SHP77 (cell line): ENCODE results near the gene PTDSS2.

Experiments used
- DNase-seq, 2 experiments: peaks; one replicate each; lab custom pipeline; 2025; lab: John Stamatoyannopoulos, UW

PTDSS2 gene

GRCh38 chr11:469684-470560, 19.8 kb downstream of the PTDSS2 start:
- peak in 1 of 2 experiments; percentile 27 for DNase-seq

DNA sequence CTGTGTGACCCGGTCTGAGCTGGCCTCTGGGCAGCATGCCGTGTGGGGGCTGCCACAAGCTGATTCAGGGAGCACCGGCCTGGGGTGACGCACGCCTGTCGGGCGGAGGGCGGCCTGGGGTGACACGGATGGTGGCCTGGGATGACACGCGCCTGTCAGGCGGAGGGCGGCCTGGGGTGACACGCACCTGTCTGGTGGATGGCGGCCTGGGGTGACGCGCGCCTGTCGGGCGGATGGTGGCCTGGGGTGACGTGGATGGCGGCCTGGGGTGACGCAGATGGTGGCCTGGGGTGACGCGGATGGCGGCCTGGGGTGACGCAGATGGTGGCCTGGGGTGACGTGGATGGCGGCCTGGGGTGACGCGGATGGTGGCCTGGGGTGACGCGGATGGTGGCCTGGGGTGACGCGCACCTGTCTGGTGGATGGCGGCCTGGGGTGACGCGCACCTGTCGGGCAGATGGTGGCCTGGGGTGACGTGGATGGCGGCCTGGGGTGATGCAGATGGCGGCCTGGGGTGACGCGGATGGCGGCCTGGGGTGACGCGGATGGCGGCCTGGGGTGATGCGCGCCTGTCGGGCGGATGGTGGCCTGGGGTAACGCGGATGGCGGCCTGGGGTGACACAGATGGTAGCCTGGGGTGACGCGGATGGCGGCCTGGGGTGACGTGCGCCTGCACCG, 21.5 kb downstream of the PTDSS2 start:
- DNase-seq = no peak

GRCh38 chr11:472272-472671, 22.2 kb downstream of the PTDSS2 start:
- no peak for DNase-seq

GRCh38 chr11:472816-473215, 22.7 kb downstream of the PTDSS2 start:
- no peak for DNase-seq

GRCh38 chr11:473415-473814, 23.3 kb downstream of the PTDSS2 start:
- no peak for DNase-seq

GRCh38 chr11:473962-474785, 24.1 kb downstream of the PTDSS2 start:
- no peak for DNase-seq

DNA sequence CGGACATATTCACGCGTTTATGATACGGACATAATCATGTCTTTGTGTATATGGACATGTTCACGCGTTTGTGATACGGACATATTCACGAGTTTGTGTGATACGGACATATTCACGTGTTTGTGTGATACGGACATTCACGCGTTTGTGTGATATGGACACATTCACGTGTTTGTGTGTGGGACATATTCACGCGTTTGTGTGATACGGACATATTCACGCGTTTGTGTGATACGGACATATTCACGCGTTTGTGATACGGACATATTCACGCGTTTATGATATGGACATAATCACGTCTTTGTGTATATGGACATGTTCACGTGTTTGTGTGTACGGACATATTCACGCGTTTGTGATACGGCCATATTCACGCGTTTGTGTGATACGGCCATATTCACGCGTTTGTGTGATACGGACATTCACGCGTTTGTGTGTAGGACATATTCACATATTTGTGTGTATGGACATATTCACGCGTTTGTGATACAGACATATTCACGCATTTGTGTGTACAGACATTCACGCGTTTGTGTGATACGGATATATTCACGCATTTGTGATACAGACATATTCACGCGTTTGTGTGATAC, 24.9 kb downstream of the PTDSS2 start:
- no peak for DNase-seq

GRCh38 chr11:475941-476340, 25.9 kb downstream of the PTDSS2 start:
- no peak for DNase-seq

DNA sequence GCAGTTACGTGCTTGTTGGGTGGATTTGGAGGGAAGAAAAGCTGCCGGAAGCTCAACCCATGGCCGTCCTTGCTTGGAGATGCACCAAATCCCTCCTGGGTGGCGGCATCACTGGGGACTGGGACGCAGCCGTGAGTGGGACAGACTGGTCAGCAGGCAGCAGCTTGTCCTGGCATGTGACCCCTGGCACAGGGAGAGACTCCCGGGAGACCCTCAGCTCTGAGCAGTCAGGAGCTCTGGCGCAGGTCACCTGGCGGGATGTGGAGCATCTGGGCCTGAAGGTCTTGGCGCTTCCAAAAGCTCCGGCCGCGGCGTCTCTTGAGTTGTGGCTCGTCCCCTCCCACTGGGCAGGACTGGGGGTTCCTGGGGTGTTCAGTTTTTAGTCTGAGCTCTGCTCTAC, 26.3 kb downstream of the PTDSS2 start:
- no peak for DNase-seq

DNA sequence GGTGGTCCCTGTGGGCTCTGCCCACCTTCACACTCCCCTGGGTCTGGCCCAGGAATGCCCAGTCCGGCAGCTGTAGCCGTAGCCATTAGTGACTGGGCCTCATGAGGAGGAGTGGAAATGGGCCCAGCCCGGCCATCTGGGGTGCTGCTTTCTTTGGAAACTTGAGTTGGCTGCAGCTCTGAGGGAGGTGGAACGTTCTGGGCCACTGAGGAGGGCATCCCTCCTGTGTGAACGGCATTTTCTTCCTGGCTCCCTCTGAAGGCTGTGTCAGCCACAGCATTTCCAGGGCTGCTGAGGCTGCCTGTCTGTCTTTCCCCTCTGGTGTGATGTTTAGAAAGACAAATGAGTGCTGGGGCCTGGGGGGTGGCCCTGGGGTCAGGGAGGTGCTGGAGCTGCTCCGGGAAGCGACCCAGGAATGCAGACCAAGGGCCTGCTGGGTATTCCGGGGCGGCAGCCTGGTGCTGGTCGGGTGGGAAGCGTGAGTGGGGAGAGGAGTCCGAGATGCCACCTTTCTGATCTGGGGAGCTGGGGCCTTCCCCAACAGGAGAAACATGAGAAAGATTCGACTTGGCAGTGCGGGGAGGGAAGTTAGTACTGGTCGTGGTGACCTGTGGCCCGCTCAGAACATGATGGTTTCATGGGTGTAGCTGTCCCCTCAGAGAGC, 27.1 kb downstream of the PTDSS2 start:
- DNase-seq = no peak

DNA sequence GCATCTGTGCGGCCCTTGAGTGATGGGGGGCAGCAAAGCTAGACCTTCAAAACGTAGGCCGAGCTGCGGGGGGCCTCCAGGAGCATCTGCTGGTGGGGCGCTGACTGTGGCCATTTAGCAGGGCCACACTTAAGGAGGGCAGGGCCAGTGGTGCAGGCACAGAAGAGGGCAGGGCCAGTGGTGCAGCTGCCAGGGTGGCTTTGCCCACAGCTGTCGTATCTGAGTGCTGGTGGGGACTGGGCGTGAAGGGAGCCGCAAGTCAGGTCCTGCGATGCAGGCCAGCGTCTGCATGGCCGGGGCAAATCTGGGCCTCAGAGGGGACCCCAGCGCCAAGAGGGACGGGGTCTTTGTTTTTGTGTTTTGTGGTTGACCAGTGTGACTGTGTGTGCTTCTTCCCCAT, 29.2 kb downstream of the PTDSS2 start:
- no peak for DNase-seq

GRCh38 chr11:484616-485015, 34.5 kb downstream of the PTDSS2 start:
- DNase-seq = no peak

DNA sequence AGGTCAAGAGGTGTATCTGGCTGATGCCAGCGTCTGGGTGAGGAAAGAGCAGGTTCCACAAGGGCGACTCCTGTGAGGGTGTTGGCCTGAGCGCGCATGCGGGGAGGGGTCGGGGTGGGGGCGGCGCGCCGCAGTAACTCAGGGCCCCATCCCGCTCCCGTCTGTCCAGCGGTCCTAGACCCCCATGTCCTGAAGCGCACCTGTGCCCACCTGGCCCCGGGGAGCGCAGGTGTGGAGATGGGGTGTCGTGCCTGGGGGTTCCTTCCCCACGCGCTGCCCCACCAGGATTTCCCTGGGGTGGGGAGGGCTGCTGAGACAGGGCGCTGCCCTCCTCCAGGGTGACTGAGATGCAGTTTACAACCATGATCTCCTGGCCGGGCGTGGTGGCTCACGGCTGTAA, 36.1 kb downstream of the PTDSS2 start:
- no peak for DNase-seq

DNA sequence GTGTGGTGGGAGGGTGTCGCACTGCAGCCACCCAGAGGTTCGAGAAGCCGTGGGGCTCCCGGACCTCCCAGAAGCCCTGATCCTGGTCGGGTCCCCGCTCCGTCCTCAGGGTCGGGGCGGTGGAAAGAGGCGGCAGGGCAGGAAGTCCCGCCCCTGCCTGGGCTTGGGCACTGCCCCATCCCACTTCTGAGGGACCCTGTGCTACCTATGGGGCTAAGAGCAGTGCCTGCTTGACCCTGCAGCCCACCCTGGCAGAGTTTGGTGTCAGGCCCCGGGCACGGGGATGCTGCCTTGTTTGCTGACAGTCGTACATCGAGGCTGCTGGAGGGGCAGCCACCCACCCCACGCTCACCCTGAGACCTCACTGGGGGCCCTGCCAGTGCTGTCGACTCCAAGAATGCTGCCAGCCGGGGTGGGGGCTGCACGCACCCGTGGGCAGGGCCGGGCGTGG, 37.5 kb downstream of the PTDSS2 start:
- DNase-seq = no peak

GRCh38 chr11:488062-488461, 38.0 kb downstream of the PTDSS2 start:
- no peak for DNase-seq

DNA sequence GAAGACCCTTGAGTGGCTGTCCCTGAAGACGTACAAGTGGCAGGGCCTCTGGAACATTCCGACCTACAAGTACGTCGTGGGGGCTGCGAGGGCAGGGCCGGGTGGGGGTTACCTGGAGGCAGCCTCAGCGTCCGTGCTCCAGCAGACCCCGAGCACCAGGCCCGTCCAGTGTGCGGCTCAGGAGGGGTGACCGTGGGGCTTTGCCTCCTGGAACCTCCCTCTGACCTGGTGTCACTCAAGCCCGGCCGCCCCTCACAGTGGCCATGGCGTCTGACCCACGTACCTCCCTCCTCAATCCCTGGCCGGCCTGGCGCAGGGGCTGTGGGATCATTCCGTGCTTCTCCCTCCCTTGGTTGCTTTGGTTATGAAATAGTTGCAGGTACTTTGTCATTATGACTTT, 38.5 kb downstream of the PTDSS2 start:
- DNase-seq = no peak

DNA sequence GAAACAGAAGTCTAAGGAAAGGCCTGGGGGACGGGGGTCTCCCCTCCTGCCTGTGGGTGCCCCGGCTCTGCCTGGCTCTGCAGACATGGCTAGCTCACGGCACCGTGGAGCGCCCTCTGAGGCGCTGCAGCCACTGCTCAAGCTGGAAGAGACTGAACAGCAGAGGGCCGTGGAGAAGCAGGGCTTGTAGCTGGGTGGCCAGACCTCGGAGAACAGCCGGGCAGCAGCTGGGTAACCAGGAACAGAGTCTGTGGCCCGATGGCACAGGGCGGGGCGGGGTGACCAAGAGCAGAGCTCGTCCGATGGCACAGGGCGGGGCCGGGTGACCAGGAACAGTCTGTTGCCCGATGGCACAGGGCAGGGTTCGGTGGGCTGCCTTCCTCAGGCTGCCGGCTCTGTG, 38.9 kb downstream of the PTDSS2 start:
- no peak for DNase-seq

- DNase-seq = no peak
These were observed 39.6 kb downstream of the PTDSS2 start for GRCh38 chr11:489610-490185.

GRCh38 chr11:490186-490929, 40.3 kb downstream of the PTDSS2 start:
- no peak for DNase-seq

GRCh38 chr11:490930-491260, 40.8 kb downstream of the PTDSS2 start:
- DNase-seq = no peak

DNA sequence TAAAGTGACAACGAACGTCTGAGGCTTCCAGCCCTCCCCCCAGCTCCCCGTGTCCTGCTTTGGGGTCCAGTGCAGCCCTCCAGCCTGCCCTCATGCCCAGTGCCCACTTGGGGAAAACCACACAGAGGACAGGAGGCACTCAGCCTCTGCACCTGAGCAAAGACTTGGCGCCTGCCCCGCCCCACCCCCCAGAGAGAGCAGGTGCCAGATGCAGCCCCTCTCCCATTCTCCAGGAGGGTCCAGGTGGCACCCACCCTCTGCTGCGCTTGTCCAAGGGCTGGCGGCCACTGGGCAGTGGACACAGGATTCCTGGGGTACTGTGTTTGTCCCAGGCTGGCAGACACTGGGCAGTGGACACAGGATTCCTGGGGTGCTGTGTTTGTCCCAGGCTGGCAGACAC, 41.3 kb downstream of the PTDSS2 start:
- DNase-seq = no peak
